ENCODE measurements around the gene ZDHHC15.

GRCh38 chrX:75335127-75335458 lies 187.7 kb downstream of the ZDHHC15 start:
- TF ChIP-seq CTCF (IDR thresholded peaks at IDR 0.05) (no peak), POLR2A (IDR thresholded peaks at IDR 0.05) (no peak)

All from sigmoid colon (tissue), 3 donors.